HepG2 (cell line): ENCODE data around the gene MAPK11. TPM values are rescaled to one million over a fixed set of nuclear protein-coding genes. Genes with fewer than 3 reads are reported as not detected.

Experiments used
- ATAC-seq: fragments of 200-7000 bp; cut with Tn5 transposase; 3 replicates; pipeline ENCODE4 v1.9.1; 2020; ENCODE audit warnings: mild to moderate bottlenecking, moderate library complexity
- BruUV-seq: library from RNA; stranded (reverse); fragments of 400-500 nt; replicated peaks from 2 replicates; lab custom pipeline; 2021; lab: Mats Ljungman, UMichigan
- CTCF ChIA-PET: fragments of 300-600 bp; formaldehyde crosslinking; extraction: SDS; loops from one replicate; lab custom pipeline; 2021; ENCODE audit warnings: low total read pairs, inconsistent platforms, low intra/inter-chr PET ratio; lab: Yijun Ruan, JAX
- POLR2A ChIA-PET: fragments of 350-600 bp; sonication (Branson Sonifier 250); formaldehyde crosslinking; loops from one replicate; lab custom pipeline; 2020; ENCODE audit warnings: antibody characterized with exemption, inconsistent platforms; lab: Yijun Ruan, JAX
- DNase-seq: peaks from one replicate; pipeline ENCODE4 v3.0.0-alpha.2; 2015; ENCODE audit warnings: low spot score
- FAIRE-seq: peaks from 3 replicates; lab custom pipeline; 2011; peaks lifted over from hg19 to GRCh38; lab: Jason Lieb, UNC
- H2AFZ ChIP-seq: one replicate; pipeline ENCODE4 v1.6.1; 2011; ENCODE audit warnings: low read length, inconsistent platforms
- H3K27ac ChIP-seq: fragments of 300-600 bp; 3 replicates; pipeline ENCODE4 v1.8.0; 2011; ENCODE audit warnings: mixed run types, mild to moderate bottlenecking, mixed read lengths, low read length, inconsistent platforms; ENCODE audit not compliant: insufficient read depth; ENCODE audit errors: extremely low read length
- H3K27me3 ChIP-seq, 2 experiments: fragments of 200-600 bp in 1 of 2; 2 replicates in 1 of 2; 3 replicates in 1 of 2; pipeline versions ENCODE4 v1.6.0 to v1.8.0; 2011; ENCODE audit warnings: low read length in 2 of 2, mild to moderate bottlenecking in 2 of 2, moderate library complexity in 2 of 2, inconsistent platforms in 1 of 2; ENCODE audit not compliant: insufficient read depth in 2 of 2, control insufficient read depth in 1 of 2
- H3K36me3 ChIP-seq, 2 experiments: fragments of 200-600 bp in 1 of 2; replicated peaks in 1 of 2; 2 replicates in 1 of 2; 3 replicates in 1 of 2; pipeline versions ENCODE4 v1.5.1 to v1.8.0; 2011; ENCODE audit warnings: low read length in 2 of 2, inconsistent platforms in 1 of 2; ENCODE audit not compliant: insufficient read depth in 2 of 2, control insufficient read depth in 1 of 2
- H3K4me1 ChIP-seq: 2 replicates; pipeline ENCODE4 v1.5.1; 2012; ENCODE audit warnings: low read length, inconsistent platforms; ENCODE audit not compliant: insufficient read depth
- H3K4me2 ChIP-seq: 2 replicates; pipeline ENCODE4 v1.6.0; 2011; ENCODE audit warnings: low read depth, low read length, inconsistent platforms
- H3K4me3 ChIP-seq, 3 experiments: fragments of 200-600 bp in 1 of 3; sonication (generic), shearing (Covaris generic) in 1 of 3; replicated peaks in 1 of 3; 2 replicates each; pipeline ENCODE4 v1.5.1; 2011 to 2016; ENCODE audit warnings: low read length in 3 of 3, inconsistent platforms in 2 of 3, low read depth in 2 of 3, mild to moderate bottlenecking in 2 of 3, control low read depth in 1 of 3, mixed read lengths in 1 of 3; ENCODE audit not compliant: insufficient read depth in 1 of 3
- H3K79me2 ChIP-seq: one replicate; pipeline ENCODE4 v1.6.1; 2011; ENCODE audit warnings: low read length, inconsistent platforms; ENCODE audit not compliant: insufficient read depth
- H3K9ac ChIP-seq: 2 replicates; pipeline ENCODE4 v1.6.0; 2011; ENCODE audit warnings: mild to moderate bottlenecking, low read depth, low read length, inconsistent platforms; ENCODE audit not compliant: insufficient read depth
- H3K9me3 ChIP-seq: 2 replicates; pipeline ENCODE4 v1.5.1; 2012; ENCODE audit warnings: mild to moderate bottlenecking, low read length
- H4K20me1 ChIP-seq: 2 replicates; pipeline ENCODE4 v1.6.0; 2011; ENCODE audit warnings: inconsistent platforms, mild to moderate bottlenecking, low read length, moderate library complexity; ENCODE audit not compliant: insufficient read depth
- MAFK ChIP-seq, 2 experiments: IDR thresholded peaks in 1 of 2; conservative IDR thresholded peaks in 1 of 2; 2 replicates each; pipeline ENCODE4 v1.6.1; 2011; ENCODE audit warnings: improper control_type of control experiment in 2 of 2, low read length in 2 of 2
- NAIF1 ChIP-seq: sonication (generic); formaldehyde crosslinking; IDR thresholded peaks from 2 replicates; pipeline ENCODE4 v1.5.0; 2020; ENCODE audit warnings: mild to moderate bottlenecking, missing genetic modification reagents, borderline replicate concordance
- TRIM24 ChIP-seq: sonication (generic); formaldehyde crosslinking; IDR thresholded peaks from 2 replicates; pipeline ENCODE4 v1.8.0; 2022; ENCODE audit warnings: mild to moderate bottlenecking, missing genetic modification reagents
- YEATS4 ChIP-seq: sonication (generic); formaldehyde crosslinking; IDR thresholded peaks from 2 replicates; pipeline ENCODE4 v1.4.0; 2020; ENCODE audit warnings: missing genetic modification reagents, borderline replicate concordance
- ZMYM2 ChIP-seq: sonication (generic); formaldehyde crosslinking; IDR thresholded peaks from 2 replicates; pipeline ENCODE4 v1.8.0; 2022; ENCODE audit warnings: mild to moderate bottlenecking, missing genetic modification reagents
- ZNF33B ChIP-seq: sonication (generic); formaldehyde crosslinking; IDR thresholded peaks from 2 replicates; pipeline ENCODE4 v1.5.1; 2020; ENCODE audit warnings: mild to moderate bottlenecking, missing genetic modification reagents
- ZNF557 ChIP-seq: sonication (generic); formaldehyde crosslinking; IDR thresholded peaks from 2 replicates; pipeline ENCODE4 v1.4.0; 2020; ENCODE audit warnings: missing genetic modification reagents
- ZNF83 ChIP-seq: sonication (generic); formaldehyde crosslinking; IDR thresholded peaks from 2 replicates; pipeline ENCODE4 v1.4.0; 2020; ENCODE audit warnings: missing genetic modification reagents, mild to moderate bottlenecking, borderline replicate concordance
- WGBS: methylation state at CpG from one replicate; pipeline ENCODE4 v1.1.6; 2017; ENCODE audit warnings: low lambda C conversion rate; 5-methylcytosine and 5-hydroxymethylcytosine counted together
- in situ Hi-C: cut with HindIII; loops from 2 replicates; pipeline ENCODE4 v1.10.0; 2017; ENCODE audit warnings: low pct_unique_long_range_greater_than_20kb; ENCODE audit not compliant: extremely low pct_ligation_motif_present
- intact Hi-C: fragments of 100-400 bp; cut with micrococcal nuclease; formaldehyde crosslinking; loops from one replicate; pipeline ENCODE4 v1.10.0; 2022; ENCODE audit not compliant: unreplicated experiment
- polyA plus RNA-seq, 8 experiments: library from polyadenylated mRNA; depleted of rRNA in 3 of 8; stranded (reverse) in 7 of 8; unstranded in 1 of 8; fragments of >200 nt; fragmentation: Illumina TruSeq in 4 of 8; extraction: Trizol in 4 of 8; gene quantifications; 2 replicates each; pipeline versions ENCODE4 v1.2.1 to v1.2.3, GENCODE V29; 2011 to 2016; ENCODE audit warnings: low read depth in 4 of 8, missing spikeins in 1 of 8, mixed read lengths in 1 of 8; ENCODE audit not compliant: insufficient read depth in 1 of 8
- total RNA-seq, 5 experiments: library from RNA; depleted of rRNA; stranded (reverse); fragments of >200 nt; fragmentation: Illumina TruSeq; extraction: Trizol; gene quantifications; 2 replicates each; pipeline ENCODE4 v1.2.3, GENCODE V29; 2016; ENCODE audit warnings: low read depth in 1 of 5
- TF ChIP-seq, protein P1 (sequence below): sonication (generic); formaldehyde crosslinking; IDR thresholded peaks from 2 replicates; pipeline ENCODE4 v1.5.0; 2020; ENCODE audit warnings: mild to moderate bottlenecking, missing genetic modification reagents, moderate library complexity
- TF ChIP-seq, protein P2 (sequence below): sonication (generic); formaldehyde crosslinking; IDR thresholded peaks from 2 replicates; pipeline ENCODE4 v1.5.0; 2020; ENCODE audit warnings: missing genetic modification reagents
- TF ChIP-seq, protein P3 (sequence below): sonication (generic); formaldehyde crosslinking; conservative IDR thresholded peaks from 2 replicates; pipeline ENCODE4 v1.4.0; 2020; ENCODE audit warnings: missing genetic modification reagents
- TF ChIP-seq, protein P4 (sequence below): sonication (generic); formaldehyde crosslinking; IDR thresholded peaks from 2 replicates; pipeline ENCODE4 v1.4.0; 2020; ENCODE audit warnings: mild to moderate bottlenecking, missing genetic modification reagents

Gene MAPK11
- total and polyA plus RNA-seq, 2 of the 13 experiments (the other 11 are each of a cell fraction or from before 2014, with no cell fraction given), result 0.15 to 0.17 TPM

DNA sequence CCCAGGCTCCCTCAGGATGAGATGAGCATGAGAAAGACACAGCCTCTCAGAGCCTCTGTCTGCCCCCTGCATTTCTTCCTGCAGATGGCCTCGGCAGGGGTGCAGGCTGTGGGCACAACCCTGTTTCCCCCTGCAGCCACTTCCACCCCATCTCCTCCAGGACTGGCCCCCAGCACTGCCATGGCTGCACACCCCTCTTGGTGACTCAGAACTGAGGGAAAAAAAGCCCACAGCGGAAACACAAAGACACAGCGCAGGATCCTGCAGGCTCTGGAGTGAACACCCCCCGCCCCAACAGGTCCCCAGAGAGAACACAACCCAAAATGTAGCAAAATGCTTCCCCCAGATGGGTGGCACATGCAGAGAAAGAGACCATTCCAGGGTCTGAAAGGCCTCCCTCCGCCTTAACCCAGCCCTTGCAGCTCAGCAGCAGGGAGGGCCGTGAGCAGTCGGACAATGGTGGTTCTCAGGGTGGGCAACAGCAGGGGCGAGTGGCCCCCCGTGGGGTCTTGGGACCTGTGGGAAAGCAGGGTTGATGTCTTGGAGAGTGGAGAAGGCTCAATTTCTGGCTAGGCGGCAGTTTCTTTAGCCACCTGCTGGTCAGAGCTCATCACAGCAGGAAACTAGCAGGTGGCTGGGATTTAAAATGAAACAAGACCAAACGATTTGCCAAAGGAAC, 33.3 kb downstream of the MAPK11 start:
- TF ChIP-seq MAFK (conservative IDR thresholded peaks at IDR 0.05 in 1 of 2, IDR thresholded peaks at IDR 0.05 in 1 of 2; ENCODE audit: low read length in 2 of 2) (peak; percentile 11 to 27; a peak in 2 of 4 replicates), NAIF1 (CRISPR knock-in tag) (no peak), ZMYM2 (CRISPR knock-in tag) (no peak)
- TF ChIP-seq, protein P1, sequence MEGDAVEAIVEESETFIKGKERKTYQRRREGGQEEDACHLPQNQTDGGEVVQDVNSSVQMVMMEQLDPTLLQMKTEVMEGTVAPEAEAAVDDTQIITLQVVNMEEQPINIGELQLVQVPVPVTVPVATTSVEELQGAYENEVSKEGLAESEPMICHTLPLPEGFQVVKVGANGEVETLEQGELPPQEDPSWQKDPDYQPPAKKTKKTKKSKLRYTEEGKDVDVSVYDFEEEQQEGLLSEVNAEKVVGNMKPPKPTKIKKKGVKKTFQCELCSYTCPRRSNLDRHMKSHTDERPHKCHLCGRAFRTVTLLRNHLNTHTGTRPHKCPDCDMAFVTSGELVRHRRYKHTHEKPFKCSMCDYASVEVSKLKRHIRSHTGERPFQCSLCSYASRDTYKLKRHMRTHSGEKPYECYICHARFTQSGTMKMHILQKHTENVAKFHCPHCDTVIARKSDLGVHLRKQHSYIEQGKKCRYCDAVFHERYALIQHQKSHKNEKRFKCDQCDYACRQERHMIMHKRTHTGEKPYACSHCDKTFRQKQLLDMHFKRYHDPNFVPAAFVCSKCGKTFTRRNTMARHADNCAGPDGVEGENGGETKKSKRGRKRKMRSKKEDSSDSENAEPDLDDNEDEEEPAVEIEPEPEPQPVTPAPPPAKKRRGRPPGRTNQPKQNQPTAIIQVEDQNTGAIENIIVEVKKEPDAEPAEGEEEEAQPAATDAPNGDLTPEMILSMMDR (CRISPR knock-in tag), result peak; percentile 57
- H3K4me2 ChIP-seq, result no peak overlapping the region
- peaks cover 30% of the 10 kb centered on the region for H3K79me2 ChIP-seq
- peaks cover 15 to 23% of the 10 kb centered on the region in 2 experiments; a peak in 4 of 5 replicates for H3K36me3 ChIP-seq
- no peak overlapping the region for H3K4me3 ChIP-seq
- WGBS, result 79% methylated on average over 9 of the region's 11 CpGs
- FAIRE-seq, result peak; percentile 60
- no TSS peak for BruUV-seq
- ChIA-PET POLR2A (interaction anchor here (0.7 kb wide), 1 partner anchor 9 kb away, joined by 3 read pairs; no protein-coding TSS in a partner anchor), CTCF (interaction anchor here (0.7 to 1.2 kb wide), 2 partner anchors 88 to 90 kb away, joined by 3 to 6 read pairs; no protein-coding TSS in a partner anchor)
- DNase-seq, result no peak
- H2AFZ ChIP-seq, result no peak overlapping the region
- intact Hi-C loops (no loop called here), in situ Hi-C loops (no loop called here)
- peaks cover 10% of the 10 kb centered on the region for H4K20me1 ChIP-seq
- H3K9ac ChIP-seq, result no peak overlapping the region
- ATAC-seq, result peak; percentile 34; the same call in 2 of the 3 replicates
- H3K27me3 ChIP-seq, result no peaks in the 10 kb centered on the region
- no peak overlapping the region for H3K27ac ChIP-seq
- peaks cover 8% of the 10 kb centered on the region; the same call in 1 of the 2 replicates for H3K4me1 ChIP-seq
- no peaks in the 10 kb centered on the region for H3K9me3 ChIP-seq

DNA sequence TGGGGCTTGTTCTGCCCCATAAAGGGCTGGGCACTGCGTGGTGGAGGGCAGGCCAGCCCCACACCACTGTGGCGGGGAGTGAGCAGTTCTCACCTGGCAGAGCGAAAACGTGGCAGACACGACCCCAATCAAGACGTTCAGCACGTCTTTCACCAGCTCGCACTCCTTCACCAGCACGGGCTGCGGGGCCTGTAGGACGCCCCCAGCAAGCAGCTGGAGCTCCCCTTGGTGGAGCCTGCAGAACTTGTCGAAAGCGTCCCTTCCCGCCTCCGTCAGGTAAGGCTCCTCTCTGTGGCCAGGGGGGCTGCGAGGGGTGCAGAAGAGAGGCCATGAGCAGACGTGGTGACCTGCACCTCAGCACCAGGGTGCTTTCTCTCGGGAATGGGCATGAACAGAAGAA, 37.0 kb downstream of the MAPK11 start:
- H3K9me3 ChIP-seq, result no peaks in the 10 kb centered on the region
- no peak for ATAC-seq
- POLR2A ChIA-PET, result no interaction called here
- no peak overlapping the region for H3K9ac ChIP-seq
- no peak for FAIRE-seq
- DNase-seq, result no peak
- H4K20me1 ChIP-seq, result peaks cover 6% of the 10 kb centered on the region; the same call in 1 of the 2 replicates
- peaks cover 12 to 22% of the 10 kb centered on the region in 2 experiments; a peak in 4 of 5 replicates for H3K36me3 ChIP-seq
- in situ Hi-C loops, result no loop called here
- H3K27ac ChIP-seq, result no peak overlapping the region
- H2AFZ ChIP-seq, result no peak overlapping the region
- 97% methylated on average over 18 of the region's 18 CpGs for whole genome bisulfite sequencing
- H3K4me3 ChIP-seq, result no peak overlapping the region
- H3K27me3 ChIP-seq, result no peaks in the 10 kb centered on the region
- H3K79me2 ChIP-seq, result peaks cover 11% of the 10 kb centered on the region
- CTCF ChIA-PET, result no interaction called here
- no peaks in the 10 kb centered on the region for H3K4me1 ChIP-seq
- H3K4me2 ChIP-seq, result no peak overlapping the region
- intact Hi-C loops, result no loop called here
- no TSS peak for BruUV-seq
- TF ChIP-seq TRIM24 (no peak), ZNF557 (CRISPR knock-in tag) (no peak), ZNF33B (CRISPR knock-in tag) (no peak), ZNF83 (CRISPR knock-in tag) (no peak), YEATS4 (no peak)
- TF ChIP-seq, protein P2, sequence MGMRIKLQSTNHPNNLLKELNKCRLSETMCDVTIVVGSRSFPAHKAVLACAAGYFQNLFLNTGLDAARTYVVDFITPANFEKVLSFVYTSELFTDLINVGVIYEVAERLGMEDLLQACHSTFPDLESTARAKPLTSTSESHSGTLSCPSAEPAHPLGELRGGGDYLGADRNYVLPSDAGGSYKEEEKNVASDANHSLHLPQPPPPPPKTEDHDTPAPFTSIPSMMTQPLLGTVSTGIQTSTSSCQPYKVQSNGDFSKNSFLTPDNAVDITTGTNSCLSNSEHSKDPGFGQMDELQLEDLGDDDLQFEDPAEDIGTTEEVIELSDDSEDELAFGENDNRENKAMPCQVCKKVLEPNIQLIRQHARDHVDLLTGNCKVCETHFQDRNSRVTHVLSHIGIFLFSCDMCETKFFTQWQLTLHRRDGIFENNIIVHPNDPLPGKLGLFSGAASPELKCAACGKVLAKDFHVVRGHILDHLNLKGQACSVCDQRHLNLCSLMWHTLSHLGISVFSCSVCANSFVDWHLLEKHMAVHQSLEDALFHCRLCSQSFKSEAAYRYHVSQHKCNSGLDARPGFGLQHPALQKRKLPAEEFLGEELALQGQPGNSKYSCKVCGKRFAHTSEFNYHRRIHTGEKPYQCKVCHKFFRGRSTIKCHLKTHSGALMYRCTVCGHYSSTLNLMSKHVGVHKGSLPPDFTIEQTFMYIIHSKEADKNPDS (CRISPR knock-in tag), result no peak
- TF ChIP-seq, protein P3, sequence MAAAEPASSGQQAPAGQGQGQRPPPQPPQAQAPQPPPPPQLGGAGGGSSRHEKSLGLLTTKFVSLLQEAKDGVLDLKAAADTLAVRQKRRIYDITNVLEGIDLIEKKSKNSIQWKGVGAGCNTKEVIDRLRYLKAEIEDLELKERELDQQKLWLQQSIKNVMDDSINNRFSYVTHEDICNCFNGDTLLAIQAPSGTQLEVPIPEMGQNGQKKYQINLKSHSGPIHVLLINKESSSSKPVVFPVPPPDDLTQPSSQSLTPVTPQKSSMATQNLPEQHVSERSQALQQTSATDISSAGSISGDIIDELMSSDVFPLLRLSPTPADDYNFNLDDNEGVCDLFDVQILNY, result no peak
- TF ChIP-seq, protein P4, sequence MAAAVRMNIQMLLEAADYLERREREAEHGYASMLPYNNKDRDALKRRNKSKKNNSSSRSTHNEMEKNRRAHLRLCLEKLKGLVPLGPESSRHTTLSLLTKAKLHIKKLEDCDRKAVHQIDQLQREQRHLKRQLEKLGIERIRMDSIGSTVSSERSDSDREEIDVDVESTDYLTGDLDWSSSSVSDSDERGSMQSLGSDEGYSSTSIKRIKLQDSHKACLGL (CRISPR knock-in tag), result no peak
